Ammon's horn (tissue), 1 donor: ENCODE measurements around the gene ASTN1.

Source experiments
- DNase-seq: peaks from one replicate; pipeline ENCODE4 v3.0.0-alpha.2; 2016; ENCODE audit warnings: low spot score

The ASTN1 gene

GRCh38 chr1:176838276-176838995 lies 326.1 kb downstream of the ASTN1 start:
- DNase-seq, result no peak

- DNase-seq, result no peak
Measured at GRCh38 chr1:176837708-176838107, 326.8 kb downstream of the ASTN1 start.

GRCh38 chr1:176831150-176831549 lies 333.4 kb downstream of the ASTN1 start:
- no peak for DNase-seq

- DNase-seq, result no peak
Measured at GRCh38 chr1:176829261-176829660, 335.3 kb downstream of the ASTN1 start.

- DNase-seq, result no peak
Measured at GRCh38 chr1:176826265-176826664, 338.2 kb downstream of the ASTN1 start.

- no peak for DNase-seq
Measured at GRCh38 chr1:176820391-176821031, 344.0 kb downstream of the ASTN1 start.

GRCh38 chr1:176816232-176816631 lies 348.3 kb downstream of the ASTN1 start:
- no peak for DNase-seq

- DNase-seq, result no peak
Measured at GRCh38 chr1:176815621-176816020, 348.9 kb downstream of the ASTN1 start.

GRCh38 chr1:176811511-176812288 lies 352.8 kb downstream of the ASTN1 start:
- DNase-seq, result no peak

- no peak for DNase-seq
Measured at GRCh38 chr1:176809292-176809691, 355.2 kb downstream of the ASTN1 start.
